HG03095 (cell line): ENCODE measurements around the gene NACC2.
A peak's percentile ranks its signal among the peaks of the same experiment; 100 is the strongest.
"Not testable (repeated sequence)": the region's sequence is repeated elsewhere in the genome, so short reads cannot be mapped to it uniquely, and the experiment has no call there.

Experiments used
- ATAC-seq: cut with Tn5 transposase; IDR thresholded peaks from one replicate; pipeline ENCODE4 v1.9.1; 2021; ENCODE audit warnings: moderate library complexity; ENCODE audit not compliant: unreplicated experiment

The NACC2 gene

DNA sequence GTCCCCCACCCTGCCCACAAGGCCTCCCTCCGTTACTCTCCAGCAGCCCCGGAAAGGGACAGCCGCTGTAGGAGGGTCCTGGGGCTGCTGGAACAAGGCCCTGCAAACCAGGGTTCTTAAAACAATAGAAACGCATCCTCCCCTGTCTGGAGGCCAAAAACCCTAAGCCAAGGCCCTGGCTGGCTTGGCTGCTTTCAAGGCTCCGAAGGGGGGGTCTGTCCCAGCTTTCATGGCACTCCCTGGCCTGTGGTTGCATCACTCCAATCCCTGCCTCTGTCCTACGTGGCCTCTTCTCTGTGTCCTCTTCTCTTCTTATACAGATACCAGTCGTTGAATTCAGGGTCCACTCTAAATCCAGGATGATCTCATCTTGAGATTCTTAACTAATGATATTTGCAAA is 126.5 kb downstream of the NACC2 start:
- ATAC-seq, result no peak

DNA sequence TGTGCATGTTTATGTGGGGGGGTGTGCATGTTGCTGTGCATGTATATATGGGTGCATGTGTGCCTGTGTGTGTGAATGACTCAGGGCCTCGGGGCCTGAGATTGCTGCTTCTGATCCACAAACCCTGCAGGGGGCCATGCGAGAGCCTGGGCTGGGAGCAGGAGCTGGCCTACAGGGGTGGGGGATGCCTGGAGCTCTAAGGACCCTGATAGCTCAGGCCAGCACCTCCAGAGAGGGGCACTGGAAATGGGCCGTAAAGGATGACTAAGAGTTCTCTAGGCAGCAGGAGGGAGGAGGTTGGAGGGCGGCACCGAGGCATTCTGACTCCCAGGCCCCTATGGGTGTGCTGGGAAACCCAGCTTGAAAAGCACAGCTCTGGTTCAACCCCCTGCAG is 127.0 kb downstream of the NACC2 start:
- no peak for ATAC-seq

DNA sequence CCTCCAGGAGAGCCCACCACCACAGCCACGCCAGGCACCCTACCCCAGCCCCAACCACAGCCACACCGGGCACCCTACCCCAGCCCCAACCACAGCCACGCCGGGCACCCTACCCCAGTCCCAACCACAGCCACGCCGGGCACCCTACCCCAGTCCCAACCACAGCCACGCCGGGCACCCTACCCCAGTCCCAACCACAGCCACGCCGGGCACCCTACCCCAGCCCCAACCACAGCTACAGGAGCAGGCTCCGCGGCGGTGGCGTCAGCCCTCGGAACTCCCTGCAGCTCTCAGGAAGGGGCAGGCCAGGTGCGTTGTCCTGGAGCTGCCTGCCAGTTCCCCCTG is 128.2 kb downstream of the NACC2 start:
- not testable (repeated sequence) for ATAC-seq

- ATAC-seq, result no peak
Measured at GRCh38 chr9:135965124-135965756, 129.8 kb downstream of the NACC2 start.

DNA sequence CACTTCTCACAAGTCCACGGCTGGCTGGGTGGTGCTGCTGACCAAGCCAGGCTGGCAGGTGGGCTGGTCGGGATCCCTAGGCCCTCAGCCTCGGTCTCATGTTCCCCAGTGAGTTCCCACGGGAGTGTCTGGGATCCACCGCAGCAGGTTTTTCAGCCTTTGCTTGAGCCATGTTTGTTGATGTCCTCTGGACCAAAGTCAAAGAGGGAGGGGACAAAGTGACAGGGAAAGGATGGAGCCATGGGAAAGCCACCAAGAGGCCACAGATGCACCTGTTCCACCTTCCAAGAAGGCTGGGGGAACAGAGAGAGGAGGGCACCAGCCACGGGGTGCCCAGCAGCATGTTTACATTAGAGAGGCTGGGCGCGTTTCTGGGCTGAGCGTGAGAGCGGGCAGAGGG is 131.2 kb downstream of the NACC2 start:
- no peak for ATAC-seq

DNA sequence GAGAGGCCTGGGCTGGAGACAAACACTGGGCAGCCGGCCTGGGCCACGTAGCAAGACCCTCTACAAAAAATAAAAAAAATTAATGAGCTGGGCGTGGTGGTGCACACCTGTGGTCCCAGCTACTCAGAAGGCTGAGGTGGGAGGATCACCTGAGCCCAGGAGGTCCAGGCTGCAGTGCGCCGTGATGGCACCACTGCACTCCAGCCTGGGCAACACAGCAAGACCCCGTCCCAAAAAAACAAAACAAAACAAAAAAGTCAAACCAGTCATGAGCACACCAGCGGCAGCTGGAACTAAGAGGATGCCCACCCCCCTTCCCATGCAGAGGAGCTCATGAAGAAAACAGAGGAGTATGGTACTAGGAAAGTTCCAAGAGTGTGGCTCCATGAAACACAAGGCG is 131.8 kb downstream of the NACC2 start:
- no peak for ATAC-seq

- ATAC-seq, result no peak
Measured at GRCh38 chr9:135962696-135963307, 132.3 kb downstream of the NACC2 start.

DNA sequence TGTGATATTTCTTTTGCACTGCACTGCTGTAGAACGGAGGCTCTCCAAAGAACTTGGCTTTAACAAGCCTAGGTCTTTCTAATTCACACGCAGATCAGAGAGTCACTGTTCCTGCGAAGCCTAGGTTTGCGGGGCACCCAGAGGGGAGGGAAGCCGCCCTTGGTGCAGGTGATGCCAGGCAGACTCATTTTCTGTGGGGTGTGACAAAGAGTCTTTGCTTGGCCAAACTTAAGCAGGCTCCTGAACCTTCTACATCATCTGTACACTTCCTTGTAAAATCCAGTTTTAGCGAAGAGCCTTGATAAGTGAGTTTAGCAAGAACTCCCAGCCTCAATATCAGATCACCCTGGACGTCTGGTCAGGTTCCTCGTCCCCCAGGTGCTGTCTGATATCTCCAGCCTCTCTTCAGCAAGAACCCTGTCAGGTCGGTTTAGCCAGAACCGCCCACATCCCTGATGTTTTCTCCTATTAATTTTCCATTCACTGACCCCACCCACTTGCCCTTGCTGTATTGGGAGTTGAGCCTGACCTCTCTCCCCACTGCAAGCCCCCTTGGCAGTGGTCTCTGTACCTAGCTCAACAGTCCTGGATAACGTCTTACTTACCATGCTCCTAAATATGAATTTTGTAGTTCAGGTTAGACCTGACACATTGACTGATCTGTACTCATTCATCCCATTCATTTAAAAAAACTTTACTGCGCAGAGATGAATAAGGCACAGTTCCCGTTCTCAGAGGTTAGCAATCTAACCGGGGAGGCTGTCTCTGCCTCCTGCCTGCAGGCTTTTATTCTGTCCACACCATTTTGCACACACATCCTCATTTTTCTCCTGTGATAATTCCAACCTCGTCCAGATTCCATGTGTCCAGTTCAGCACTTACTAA is 133.0 kb downstream of the NACC2 start:
- no peak for ATAC-seq

- peak; percentile 82 for ATAC-seq
Measured at GRCh38 chr9:135961277-135961715, 133.8 kb downstream of the NACC2 start, which contains the start of gene UBAC1. Gene UBAC1 (minus strand): TSS chr9:135961373. CDS start chr9:135961162, 211 bp downstream.

DNA sequence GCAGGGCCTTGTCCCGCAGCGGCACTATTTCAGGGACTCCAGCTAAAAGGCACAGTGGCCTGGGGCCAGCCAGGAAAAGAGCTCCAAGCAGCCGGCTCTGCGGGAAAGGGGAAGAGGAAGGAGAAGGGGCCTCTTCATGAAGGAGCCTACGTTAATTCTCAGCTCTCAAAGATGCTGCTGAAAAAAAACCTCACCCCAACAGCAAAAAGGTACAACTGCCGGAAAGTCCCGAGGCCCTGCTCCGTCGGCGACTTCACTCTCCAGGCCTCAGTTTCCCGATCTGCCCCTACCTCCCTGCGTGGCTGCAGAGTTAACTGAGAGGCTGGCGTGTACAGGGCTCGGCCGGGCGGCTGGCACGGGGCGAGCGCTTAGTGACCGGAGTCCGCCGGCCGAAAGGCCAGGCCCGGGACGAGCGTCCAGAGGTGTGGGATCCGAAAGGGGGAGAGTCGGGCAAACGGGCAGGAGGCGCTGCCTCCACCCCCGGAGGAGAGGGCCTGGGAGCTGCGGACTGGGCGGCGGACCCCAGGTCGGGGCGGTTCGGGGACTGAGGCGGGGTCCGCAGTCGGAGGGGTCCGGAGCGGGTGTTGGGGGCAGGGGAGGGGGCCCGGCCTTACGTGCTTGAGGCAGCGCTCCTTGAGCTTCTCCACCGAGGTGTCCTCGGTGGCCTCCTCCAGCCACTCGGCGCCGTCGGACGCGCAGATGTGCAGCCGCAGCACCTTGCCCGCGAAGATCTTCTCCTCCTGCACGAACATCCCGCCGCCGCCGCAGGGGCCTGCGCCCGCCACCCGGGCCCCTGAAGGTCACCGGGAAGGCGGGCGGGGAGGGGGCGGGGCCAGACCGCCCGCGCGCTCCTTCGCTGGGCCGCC is 134.4 kb downstream of the NACC2 start:
- no peak for ATAC-seq

DNA sequence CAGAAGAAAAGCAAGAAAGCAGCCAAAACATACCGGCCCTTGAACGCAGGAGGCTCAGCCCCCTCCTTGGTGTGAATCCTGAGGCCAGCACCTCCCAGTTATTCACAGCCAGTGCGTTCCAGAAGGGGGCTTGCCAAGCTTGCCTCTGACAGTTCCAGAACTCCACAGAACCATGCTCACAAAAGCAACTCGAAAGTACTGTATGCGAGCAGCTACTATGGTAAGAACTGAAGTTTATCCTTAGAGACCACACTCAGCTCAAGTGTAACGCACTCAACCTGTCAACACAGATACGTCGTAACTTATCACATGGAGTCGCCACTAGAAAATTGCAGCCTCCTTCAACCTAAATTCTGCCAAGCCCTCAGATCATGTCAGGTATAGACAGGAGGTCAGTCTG is 135.3 kb downstream of the NACC2 start:
- no peak for ATAC-seq

- ATAC-seq, result no peak
Measured at GRCh38 chr9:135958485-135958884, 136.6 kb downstream of the NACC2 start.

DNA sequence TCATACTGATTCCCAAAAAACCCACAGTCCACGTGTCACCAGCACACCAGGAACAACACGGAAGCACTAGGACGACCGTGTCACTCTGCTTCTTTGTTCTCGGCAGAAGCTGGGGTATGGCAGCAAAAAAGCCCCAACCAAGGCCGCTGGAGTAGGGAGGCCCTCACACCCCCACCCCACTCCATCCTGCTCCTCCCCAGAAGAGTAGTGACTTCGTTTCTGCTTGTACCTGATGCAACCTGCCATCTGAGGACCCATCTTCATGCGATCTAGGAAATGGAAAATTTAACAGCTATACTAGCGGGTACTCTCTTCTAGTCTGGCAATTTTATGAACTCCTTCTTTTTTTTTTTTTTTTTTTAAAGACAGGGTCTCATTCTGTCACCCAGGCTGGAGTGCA is 137.7 kb downstream of the NACC2 start:
- ATAC-seq, result no peak

DNA sequence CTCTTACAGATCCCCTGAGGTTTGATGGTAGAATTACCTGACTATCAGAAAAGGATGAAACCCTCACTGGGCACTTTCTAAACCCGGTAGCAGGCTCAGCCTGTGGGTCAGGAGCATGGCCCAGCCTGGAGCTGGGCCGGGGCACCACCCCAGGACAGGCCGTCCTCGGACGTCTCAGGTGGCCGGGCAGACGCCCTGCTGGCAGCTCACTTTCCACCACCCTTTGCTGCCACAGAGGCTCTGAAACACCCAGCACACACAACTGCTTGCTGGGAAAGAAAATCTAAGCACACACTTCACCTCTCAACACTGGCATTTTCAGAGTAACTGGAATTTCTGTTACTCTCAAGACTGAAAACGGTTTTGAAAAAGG is 138.3 kb downstream of the NACC2 start:
- ATAC-seq, result no peak
